ENCODE measurements around the gene SLFN12.

- no peak for TF ChIP-seq SUZ12 (IDR thresholded peaks at IDR 0.05; ENCODE audit: extremely low read depth, insufficient read depth, insufficient read length)
- TF ChIP-seq ZNF274 (IDR thresholded peaks at IDR 0.05; ENCODE audit: low read depth, low read length), result no peak
- no peak for TF ChIP-seq YY1 (IDR thresholded peaks at IDR 0.05; ENCODE audit: insufficient read depth, insufficient read length)
Measured at GRCh38 chr17:35376245-35376644, 56.1 kb downstream of the SLFN12 start.
